Renal pelvis (tissue), 12 donors: Measurements from ENCODE around the gene LIN28A. TPM values are rescaled to one million over a fixed set of nuclear protein-coding genes. Genes with fewer than 3 reads are reported as not detected.
"Not testable (repeated sequence)": the region's sequence is repeated elsewhere in the genome, so short reads cannot be mapped to it uniquely, and the experiment has no call there.

Experiments used
- DNase-seq: peaks from one replicate; pipeline ENCODE4 v3.0.0-alpha.2; 2013
- long read RNA-seq, 16 experiments: transcript quantifications; one replicate each; lab custom pipeline, GENCODE V29; 2026
- polyA plus RNA-seq, 3 donors: library from polyadenylated mRNA; unstranded; fragments of 120-200 nt; gene quantifications; one replicate each; pipeline ENCODE4 v1.2.1, GENCODE V29; 2013; ENCODE audit not compliant: insufficient read length in 3 of 3

Gene LIN28A
- under 1 TPM; 0.04 to 0.12 (median 0.09) TPM for polyA plus RNA-seq
- long read RNA-seq, donor 1, result 0 reads
- long read RNA-seq, donor 2, result 0 reads
- long read RNA-seq, donor 3, result 0 reads
- long read RNA-seq, donor 4, result 0 reads
- long read RNA-seq, donor 5, result 0 reads
- long read RNA-seq, donor 6, result 0 reads
- long read RNA-seq, donor 7, result 0 reads
- long read RNA-seq, donor 8, result 0 reads
- long read RNA-seq, donor 9, result 0 reads
- long read RNA-seq, donor 10, result 0 reads
- long read RNA-seq, donor 11, result 0 reads
- long read RNA-seq, donor 12, result 0 reads
- long read RNA-seq, donor 13, result 0 reads
- long read RNA-seq, donor 14, result 0 reads
- long read RNA-seq, donor 15, result 0 reads
- long read RNA-seq, donor 16, result 0 reads

- no peak for DNase-seq
These were observed at the start of gene LIN28A for GRCh38 chr1:26410706-26411623. LIN28A (plus strand) TSS chr1:26410817; CDS start chr1:26410892, 75 bp downstream.

DNA sequence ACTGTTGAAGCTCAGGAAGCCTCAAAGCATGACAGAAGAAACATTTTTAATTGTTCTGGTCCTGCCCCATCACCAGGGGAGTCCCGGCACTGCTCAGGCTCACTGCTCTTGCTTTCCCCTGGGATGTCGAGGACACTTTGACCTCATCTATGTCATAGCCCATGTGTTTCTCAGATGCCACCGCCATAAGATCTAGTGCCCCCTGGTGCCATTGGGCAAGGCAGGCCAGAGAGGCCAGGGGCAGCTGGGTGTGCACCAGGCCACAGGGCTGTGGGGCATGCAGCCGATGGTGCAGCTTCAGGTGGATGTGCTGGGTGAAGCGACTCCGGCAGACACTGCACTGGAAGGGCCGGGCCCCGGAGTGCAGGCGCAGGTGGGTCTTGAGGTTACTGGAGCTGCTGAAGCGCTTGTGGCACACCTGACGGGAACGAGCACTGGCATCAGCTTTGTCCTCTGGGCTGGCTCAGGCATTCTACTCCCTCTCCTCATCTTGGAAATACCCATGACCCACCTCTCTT is 49.0 kb upstream of the LIN28A start:
- DNase-seq, result no peak

DNA sequence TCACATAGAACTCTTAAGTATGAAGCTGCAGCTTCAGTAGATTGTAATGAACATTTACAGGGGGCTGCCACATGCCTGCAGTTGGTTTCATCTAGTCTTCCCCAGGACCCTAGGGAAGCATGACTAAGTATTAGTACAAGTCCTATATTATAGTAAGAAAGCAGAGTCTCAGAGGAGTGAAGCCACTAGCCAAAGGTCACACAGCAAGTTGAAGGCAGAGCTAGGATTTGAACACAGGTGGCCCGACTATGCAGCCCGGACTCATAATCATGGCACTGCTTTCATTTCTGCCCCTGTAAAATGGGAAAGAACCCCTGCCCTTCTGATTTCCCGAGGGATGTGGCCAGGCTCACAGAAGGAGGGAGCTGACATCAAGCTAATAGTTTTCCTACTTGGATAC is 48.3 kb upstream of the LIN28A start:
- DNase-seq, result no peak

DNA sequence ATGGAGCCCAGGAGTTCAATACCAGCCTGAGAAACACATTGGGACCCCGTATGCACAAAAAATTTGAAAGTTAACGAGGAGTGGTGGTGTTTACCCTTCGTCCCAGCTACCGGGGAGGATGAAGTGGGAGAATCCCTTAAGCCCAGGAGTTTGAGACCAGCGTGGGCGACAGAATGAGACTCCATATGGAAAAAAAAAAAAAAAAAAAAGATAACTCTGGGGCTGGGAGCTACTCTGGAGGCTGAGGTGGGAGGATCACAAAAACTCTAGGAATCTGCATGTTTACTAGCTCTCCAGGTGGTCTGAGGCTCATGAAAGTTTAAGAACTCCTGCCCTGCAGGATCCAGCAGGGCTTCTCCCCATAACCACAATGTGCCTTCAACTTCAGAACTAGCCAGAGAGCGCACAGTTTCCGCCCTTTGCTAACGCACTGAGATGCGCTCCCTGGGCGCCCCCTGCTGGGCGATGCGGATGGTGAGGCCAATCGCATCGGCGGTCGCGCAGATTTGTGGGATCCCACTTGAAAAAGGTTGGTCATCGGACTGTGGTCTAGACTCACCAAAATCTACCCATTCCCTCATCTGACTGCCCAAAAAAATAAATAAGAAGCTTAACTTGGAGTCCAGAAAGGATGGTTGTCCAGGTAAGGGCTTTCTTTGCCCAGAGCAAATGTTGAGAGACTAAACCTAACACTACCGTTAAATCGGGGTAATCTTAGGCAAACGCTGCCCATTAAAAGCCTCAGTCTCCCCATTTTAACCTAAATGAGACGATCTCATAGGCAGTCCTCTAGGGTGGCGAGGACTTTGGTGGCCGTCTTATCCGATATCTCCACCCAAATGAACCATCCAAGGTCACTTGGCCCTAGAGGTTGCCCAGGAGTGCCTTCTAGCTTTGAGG is 46.8 kb upstream of the LIN28A start:
- peak; percentile 71 for DNase-seq

GRCh38 chr1:26364956-26365355 is 45.7 kb upstream of the LIN28A start:
- no peak for DNase-seq

GRCh38 chr1:26367441-26367840 is 43.2 kb upstream of the LIN28A start:
- no peak for DNase-seq

GRCh38 chr1:26368006-26368405 is 42.6 kb upstream of the LIN28A start:
- no peak for DNase-seq

DNA sequence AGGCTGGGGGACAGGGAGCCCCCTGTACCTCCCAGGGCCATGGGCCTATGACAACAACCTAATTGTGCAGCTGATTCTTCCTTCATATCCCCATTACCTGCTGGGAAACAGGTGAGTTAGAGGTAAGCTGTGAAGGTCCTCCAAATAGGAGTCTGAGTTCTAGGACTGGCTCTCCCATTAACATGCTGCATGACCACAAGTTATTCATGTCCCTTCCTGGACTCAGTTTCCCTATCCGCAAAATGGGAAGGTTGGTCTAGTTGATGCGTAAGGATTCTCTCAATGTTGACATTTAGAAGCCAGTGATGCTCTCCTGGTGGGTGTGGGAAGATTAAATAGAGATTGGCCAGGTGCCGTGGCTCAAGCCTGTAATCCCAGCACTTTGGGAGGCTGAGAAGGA is 42.1 kb upstream of the LIN28A start:
- no peak for DNase-seq

- DNase-seq, result no peak
These were observed 39.8 kb upstream of the LIN28A start for GRCh38 chr1:26370591-26371382.

DNA sequence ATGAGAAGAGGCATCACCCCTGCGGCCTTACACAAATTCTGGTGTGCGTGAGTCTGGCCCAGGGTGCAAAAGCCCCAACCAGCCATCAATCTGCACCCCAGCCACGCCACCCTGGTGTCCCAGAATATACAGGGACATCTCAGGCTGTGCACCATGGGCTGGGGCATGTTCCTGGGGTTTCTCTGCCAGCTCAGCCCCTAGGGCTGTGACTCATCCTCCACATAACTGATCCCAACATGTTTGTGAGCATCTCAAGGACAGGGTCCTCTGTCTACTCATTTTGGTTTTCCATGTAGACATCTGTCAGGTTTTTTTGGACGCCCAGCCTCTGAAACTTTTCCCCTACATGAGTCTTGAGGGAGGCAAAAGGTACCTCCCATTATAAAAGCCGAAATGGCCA is 38.6 kb upstream of the LIN28A start:
- DNase-seq, result no peak

DNA sequence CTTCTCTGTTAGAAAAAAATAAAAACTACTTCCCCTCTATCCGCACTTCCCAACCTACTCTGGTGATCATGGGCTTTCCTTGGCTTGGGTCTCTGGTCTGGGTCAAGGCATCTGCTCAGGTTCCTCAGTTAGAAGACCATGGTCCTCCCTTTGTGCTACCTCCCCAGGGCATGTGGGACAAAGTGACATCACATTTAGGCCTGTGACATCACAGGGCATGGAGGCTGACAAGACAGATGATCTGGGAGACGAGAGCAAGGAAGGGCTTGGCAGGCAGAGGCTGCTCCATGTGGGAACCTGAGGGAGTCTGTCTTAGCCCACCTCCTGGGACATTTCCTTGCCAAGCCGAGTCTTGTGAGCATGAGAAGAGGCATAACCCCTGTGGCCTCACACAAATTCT is 38.0 kb upstream of the LIN28A start, which contains the start of gene ZNF683:
ZNF683 (minus strand) TSS at position 140 of the 400 bp plus-strand sequence. CDS start 4,179 bp downstream, outside the sequence.
- not testable (repeated sequence) for DNase-seq

GRCh38 chr1:26373281-26373680 is 37.3 kb upstream of the LIN28A start:
- no peak for DNase-seq

- no peak for DNase-seq
These were observed 36.8 kb upstream of the LIN28A start for GRCh38 chr1:26373789-26374188.

DNA sequence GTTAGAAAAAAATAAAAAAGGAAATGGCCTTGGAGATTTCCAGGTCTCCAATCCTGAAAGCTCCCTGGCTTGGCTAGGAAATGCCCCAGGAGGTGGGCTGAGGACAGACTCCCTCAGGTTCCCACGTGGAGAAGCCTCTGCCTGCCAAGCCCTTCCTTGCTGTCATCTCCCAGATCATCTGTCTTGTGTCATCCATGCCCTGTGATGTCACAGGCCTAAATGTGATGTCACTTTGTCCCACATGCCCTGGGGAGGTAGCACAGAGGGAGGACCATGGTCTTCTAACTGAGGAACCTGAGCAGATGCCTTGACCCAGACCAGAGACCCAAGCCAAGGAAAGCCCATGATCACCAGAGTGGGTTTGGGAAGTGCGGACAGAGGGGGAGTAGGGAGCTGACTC is 36.3 kb upstream of the LIN28A start:
- DNase-seq, result not testable (repeated sequence)

- no peak for DNase-seq
These were observed 35.5 kb upstream of the LIN28A start for GRCh38 chr1:26375081-26375480.

DNA sequence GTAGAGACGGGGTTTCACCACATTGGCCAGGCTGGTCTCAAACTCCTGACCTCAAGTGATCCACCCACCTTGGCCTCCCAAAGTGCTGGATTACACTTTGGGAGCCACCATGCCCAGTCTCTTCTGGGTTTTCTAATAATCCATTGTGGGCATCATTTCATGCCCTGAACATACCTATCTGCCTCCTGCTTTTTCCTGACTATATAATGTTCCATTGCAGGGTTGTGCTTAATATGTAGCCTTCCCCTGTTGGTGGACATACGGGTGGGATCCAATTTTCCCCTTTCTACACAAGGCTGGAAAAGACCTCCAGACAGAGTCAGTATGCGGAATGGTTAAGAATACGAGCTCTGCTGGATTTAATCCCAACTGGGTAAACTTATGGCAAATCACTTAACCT is 34.6 kb upstream of the LIN28A start:
- DNase-seq, result no peak

DNA sequence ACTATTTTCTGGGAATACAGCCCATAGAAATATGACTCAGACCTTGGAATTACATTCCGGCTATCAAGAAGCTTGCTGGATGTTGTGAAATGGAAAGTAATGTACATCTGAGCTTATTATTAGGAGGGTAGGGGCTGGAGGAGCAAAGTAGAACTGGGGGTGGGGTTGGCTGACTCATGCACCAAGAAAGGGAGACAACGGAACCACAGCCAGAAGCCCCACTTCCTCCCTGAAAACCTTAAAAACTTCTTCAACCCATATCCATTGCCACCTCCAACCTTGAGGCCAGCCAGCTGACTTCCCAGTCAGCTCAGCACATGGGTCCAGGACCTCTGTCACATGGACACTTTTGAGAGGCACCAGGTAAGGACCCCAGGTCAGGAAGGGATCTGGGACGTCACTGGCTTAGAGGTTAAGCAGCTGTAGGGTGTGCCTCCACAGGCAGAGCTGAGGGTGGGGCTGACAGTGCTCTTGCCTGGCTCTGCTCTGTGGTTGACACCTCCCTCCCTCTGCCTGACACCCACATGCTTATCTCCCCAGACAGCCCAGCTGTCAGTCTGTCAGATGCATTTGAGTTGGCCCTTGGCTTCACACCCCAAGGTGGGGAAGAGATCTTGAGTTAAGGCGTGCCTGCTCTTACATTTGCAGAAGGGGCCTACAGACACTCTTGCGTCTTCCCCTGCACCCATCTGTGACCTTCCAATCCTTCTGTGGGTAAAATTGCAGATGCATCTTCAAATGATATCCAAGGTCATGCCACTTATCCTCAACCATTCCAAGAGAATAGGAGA is 32.3 kb upstream of the LIN28A start:
- no peak for DNase-seq

DNA sequence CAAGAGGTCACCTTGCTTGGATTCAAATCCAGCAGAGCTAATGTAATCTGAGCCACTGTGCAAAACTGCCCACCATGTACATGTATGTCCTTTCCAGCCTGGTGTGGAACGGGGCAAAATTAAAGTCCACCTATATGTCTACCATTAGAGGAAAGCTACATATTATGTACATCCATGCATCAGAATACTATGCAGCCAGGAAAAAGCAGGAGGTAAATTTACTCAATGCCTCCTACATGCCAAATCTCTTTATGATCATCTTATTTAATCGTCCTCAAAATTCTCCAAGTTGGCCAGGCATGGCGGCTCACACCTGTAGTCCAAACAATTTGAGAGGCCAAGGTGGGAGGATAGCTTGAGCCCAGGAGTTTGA is 31.8 kb upstream of the LIN28A start:
- DNase-seq, result no peak

DNA sequence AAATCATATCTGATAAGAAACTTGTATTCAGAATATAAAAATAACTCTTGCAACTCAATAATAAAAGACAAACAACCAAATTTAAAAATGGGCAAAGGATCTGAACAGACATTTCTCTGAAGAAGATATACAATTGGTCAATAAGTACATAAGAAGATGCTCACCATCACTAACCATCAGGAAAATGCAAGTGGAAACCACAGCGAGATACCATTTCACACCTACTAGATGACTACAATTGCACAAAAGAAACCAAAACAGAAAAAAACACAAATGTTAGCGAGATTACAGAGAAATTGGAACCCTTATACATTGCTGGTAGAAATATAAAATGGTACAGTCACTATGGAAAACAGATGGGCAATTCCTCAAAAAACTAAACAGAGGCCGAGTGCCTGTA is 26.5 kb upstream of the LIN28A start:
- no peak for DNase-seq

DNA sequence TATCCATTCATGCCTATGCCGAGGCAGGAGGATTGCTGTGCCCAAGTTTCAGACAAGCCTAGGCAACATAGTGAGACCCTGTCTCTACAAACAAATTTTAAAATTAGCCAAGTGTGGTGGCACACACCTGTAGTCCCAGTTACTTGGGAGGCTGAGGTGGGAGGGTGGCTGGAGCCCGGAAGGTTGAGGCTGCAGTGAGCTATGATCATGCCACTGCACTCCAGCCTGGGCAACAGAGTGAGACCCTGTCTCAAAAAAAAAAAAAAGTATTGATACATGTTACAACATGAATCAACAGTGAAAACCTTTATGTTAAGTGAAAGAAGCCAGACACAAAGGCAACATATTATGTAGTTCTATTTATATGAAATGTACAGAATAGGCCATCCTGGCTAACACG is 25.6 kb upstream of the LIN28A start:
- DNase-seq, result not testable (repeated sequence)
